Measurements from ENCODE around the gene NR1H2. TPM values are rescaled to one million over a fixed set of nuclear protein-coding genes. Genes with fewer than 3 reads are reported as not detected.

Gene NR1H2
- total and polyA plus RNA-seq, 10 of the 15 experiments (the other 5 are each of a cell fraction or from before 2014, with no cell fraction given) = 0.05 to 54.2 (median 35.1) TPM

DNA sequence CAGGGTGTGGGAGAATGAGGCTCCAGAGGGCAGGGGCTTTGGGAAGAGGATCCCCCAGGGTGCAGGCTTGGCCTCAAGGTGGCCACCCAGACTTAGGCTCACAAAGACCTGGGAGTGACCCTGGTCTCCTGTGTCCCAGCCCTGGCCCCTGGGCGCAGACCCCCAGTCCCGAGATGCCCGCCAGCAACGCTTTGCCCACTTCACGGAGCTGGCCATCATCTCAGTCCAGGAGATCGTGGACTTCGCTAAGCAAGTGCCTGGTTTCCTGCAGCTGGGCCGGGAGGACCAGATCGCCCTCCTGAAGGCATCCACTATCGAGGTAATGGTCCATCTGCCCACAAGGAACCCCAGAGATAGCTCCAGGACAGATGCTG, 2.6 kb downstream of the NR1H2 start (continued):
- TF ChIP-seq SRF (IDR thresholded peaks at IDR 0.05; ENCODE audit: low read depth in 2 of 2, low read length in 2 of 2) = no peak

DNA sequence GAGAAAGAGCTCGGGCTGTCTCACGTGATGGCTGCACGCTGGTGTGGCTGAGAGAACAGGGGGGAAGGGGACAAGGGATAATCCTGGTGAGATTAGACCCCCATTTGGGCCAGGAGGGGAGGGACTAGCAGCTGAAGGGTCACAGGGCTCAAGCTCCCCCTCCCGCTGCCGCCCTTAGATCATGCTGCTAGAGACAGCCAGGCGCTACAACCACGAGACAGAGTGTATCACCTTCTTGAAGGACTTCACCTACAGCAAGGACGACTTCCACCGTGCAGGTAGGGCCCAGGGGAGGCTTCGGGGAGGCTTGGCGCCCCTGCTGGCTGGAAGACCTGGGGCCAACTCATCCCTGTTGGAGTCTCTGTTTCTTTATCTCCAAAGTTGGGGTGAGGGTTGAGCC, 3.3 kb downstream of the NR1H2 start:
- no TSS peak for BruUV-seq (replicated peaks)
- Histone ChIP-seq H3K27me3 (replicated peaks in 1 of 2; ENCODE audit: control insufficient read depth in 2 of 2, insufficient read depth in 2 of 2, low read length in 1 of 2) (no peaks in the 10 kb centered on the region), H3K27ac (ENCODE audit: control insufficient read depth, insufficient read depth) (no peak overlapping the region), H3K9me3 (replicated peaks; ENCODE audit: control insufficient read depth, insufficient read depth, low read length) (no peaks in the 10 kb centered on the region), H3K36me3 (ENCODE audit: control insufficient read depth in 2 of 2, insufficient read depth in 2 of 2, low read length in 1 of 2) (peaks cover 5 to 16% of the 10 kb centered on the region in 2 experiments; a peak in 3 of 4 replicates), H3K4me3 (no peak overlapping the region), H3K4me2 (ENCODE audit: control insufficient read depth, insufficient read depth) (no peak overlapping the region), H3K4me1 (ENCODE audit: control insufficient read depth, insufficient read depth, low read length) (peaks cover 7% of the 10 kb centered on the region; the same call in 1 of the 2 replicates), H2AFZ (ENCODE audit: control insufficient read depth, low read depth, low read length) (no peak overlapping the region), H3K9ac (ENCODE audit: control insufficient read depth, insufficient read depth, low read length) (no peak overlapping the region), H4K20me1 (ENCODE audit: control insufficient read depth, insufficient read depth) (no peaks in the 10 kb centered on the region), H3K79me2 (ENCODE audit: control insufficient read depth, insufficient read depth, low read length) (peaks cover 7% of the 10 kb centered on the region)
- in situ Hi-C loops (cut with MboI) (no loop called here), intact Hi-C loops (cut with micrococcal nuclease; ENCODE audit: unreplicated experiment) (no loop called here)
- ATAC-seq (no peak), FAIRE-seq (no peak), DNase-seq (ENCODE audit: low read depth, low spot score) (no peak)
- RAD21 ChIA-PET (ENCODE audit: unreplicated experiment) = interaction anchor here (0.7 kb wide), 1 partner anchor 81 kb away, joined by 3 read pairs; no protein-coding TSS in a partner anchor
- POLR2A ChIA-PET = interaction anchor here (0.6 to 0.7 kb wide), 2 partner anchors 15 to 81 kb away, joined by 3 read pairs; no protein-coding TSS in a partner anchor
- CTCF ChIA-PET = interaction anchor here (0.8 kb wide), 1 partner anchor 81 kb away, joined by 3 read pairs; no protein-coding TSS in a partner anchor
- WGBS (ENCODE audit: insufficient coverage, insufficient replicate concordance, low lambda C conversion rate, missing lambda C conversion rate) = 96% methylated on average over 11 of the region's 11 CpGs
- TF ChIP-seq CBFB (IDR thresholded peaks at IDR 0.05; ENCODE audit: low read depth) = no peak
- TF ChIP-seq EED (IDR thresholded peaks at IDR 0.05; ENCODE audit: low read depth) = no peak
- TF ChIP-seq, protein P1, sequence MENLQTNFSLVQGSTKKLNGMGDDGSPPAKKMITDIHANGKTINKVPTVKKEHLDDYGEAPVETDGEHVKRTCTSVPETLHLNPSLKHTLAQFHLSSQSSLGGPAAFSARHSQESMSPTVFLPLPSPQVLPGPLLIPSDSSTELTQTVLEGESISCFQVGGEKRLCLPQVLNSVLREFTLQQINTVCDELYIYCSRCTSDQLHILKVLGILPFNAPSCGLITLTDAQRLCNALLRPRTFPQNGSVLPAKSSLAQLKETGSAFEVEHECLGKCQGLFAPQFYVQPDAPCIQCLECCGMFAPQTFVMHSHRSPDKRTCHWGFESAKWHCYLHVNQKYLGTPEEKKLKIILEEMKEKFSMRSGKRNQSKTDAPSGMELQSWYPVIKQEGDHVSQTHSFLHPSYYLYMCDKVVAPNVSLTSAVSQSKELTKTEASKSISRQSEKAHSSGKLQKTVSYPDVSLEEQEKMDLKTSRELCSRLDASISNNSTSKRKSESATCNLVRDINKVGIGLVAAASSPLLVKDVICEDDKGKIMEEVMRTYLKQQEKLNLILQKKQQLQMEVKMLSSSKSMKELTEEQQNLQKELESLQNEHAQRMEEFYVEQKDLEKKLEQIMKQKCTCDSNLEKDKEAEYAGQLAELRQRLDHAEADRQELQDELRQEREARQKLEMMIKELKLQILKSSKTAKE (IDR thresholded peaks at IDR 0.05; ENCODE audit: low read depth, poor library complexity, severe bottlenecking) = no peak
- TF ChIP-seq SMAD5 (IDR thresholded peaks at IDR 0.05; ENCODE audit: low read depth) = no peak
- TF ChIP-seq CHD1 (IDR thresholded peaks at IDR 0.05; ENCODE audit: low read depth, low read length) = no peak
- no peak for TF ChIP-seq YY1 (IDR thresholded peaks at IDR 0.05; ENCODE audit: low read depth, low read length)
- no peak for TF ChIP-seq MTA3 (IDR thresholded peaks at IDR 0.05; ENCODE audit: borderline replicate concordance, low read length)
- no peak for TF ChIP-seq IRF4 (IDR thresholded peaks at IDR 0.05; ENCODE audit: low read depth, low read length)
- TF ChIP-seq, protein P2, sequence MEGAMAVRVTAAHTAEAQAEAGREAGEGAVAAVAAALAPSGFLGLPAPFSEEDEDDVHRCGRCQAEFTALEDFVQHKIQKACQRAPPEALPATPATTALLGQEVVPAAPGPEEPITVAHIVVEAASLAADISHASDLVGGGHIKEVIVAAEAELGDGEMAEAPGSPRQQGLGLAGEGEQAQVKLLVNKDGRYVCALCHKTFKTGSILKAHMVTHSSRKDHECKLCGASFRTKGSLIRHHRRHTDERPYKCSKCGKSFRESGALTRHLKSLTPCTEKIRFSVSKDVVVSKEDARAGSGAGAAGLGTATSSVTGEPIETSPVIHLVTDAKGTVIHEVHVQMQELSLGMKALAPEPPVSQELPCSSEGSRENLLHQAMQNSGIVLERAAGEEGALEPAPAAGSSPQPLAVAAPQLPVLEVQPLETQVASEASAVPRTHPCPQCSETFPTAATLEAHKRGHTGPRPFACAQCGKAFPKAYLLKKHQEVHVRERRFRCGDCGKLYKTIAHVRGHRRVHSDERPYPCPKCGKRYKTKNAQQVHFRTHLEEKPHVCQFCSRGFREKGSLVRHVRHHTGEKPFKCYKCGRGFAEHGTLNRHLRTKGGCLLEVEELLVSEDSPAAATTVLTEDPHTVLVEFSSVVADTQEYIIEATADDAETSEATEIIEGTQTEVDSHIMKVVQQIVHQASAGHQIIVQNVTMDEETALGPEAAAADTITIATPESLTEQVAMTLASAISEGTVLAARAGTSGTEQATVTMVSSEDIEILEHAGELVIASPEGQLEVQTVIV (IDR thresholded peaks at IDR 0.05; ENCODE audit: borderline replicate concordance, partially characterized antibody) = no peak
- TF ChIP-seq CBX3 (IDR thresholded peaks at IDR 0.05; ENCODE audit: borderline replicate concordance, low read depth) = no peak
- no peak for TF ChIP-seq STAT1 (conservative IDR thresholded peaks at IDR 0.05)
- TF ChIP-seq, protein P3, sequence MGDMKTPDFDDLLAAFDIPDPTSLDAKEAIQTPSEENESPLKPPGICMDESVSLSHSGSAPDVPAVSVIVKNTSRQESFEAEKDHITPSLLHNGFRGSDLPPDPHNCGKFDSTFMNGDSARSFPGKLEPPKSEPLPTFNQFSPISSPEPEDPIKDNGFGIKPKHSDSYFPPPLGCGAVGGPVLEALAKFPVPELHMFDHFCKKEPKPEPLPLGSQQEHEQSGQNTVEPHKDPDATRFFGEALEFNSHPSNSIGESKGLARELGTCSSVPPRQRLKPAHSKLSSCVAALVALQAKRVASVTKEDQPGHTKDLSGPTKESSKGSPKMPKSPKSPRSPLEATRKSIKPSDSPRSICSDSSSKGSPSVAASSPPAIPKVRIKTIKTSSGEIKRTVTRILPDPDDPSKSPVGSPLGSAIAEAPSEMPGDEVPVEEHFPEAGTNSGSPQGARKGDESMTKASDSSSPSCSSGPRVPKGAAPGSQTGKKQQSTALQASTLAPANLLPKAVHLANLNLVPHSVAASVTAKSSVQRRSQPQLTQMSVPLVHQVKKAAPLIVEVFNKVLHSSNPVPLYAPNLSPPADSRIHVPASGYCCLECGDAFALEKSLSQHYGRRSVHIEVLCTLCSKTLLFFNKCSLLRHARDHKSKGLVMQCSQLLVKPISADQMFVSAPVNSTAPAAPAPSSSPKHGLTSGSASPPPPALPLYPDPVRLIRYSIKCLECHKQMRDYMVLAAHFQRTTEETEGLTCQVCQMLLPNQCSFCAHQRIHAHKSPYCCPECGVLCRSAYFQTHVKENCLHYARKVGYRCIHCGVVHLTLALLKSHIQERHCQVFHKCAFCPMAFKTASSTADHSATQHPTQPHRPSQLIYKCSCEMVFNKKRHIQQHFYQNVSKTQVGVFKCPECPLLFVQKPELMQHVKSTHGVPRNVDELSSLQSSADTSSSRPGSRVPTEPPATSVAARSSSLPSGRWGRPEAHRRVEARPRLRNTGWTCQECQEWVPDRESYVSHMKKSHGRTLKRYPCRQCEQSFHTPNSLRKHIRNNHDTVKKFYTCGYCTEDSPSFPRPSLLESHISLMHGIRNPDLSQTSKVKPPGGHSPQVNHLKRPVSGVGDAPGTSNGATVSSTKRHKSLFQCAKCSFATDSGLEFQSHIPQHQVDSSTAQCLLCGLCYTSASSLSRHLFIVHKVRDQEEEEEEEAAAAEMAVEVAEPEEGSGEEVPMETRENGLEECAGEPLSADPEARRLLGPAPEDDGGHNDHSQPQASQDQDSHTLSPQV (IDR thresholded peaks at IDR 0.05) = no peak
- TF ChIP-seq ATF7 (IDR thresholded peaks at IDR 0.05; ENCODE audit: low read depth) = no peak
- SMC1A ChIA-PET (ENCODE audit: uncharacterized antibody, unreplicated experiment) = no interaction called here

Data from GM12878 (cell line).